Subcutaneous abdominal adipose tissue (tissue), 5 donors: ENCODE data around the gene TUBA3E.
"Not testable (repeated sequence)": the region's sequence is repeated elsewhere in the genome, so short reads cannot be mapped to it uniquely, and the experiment has no call there.

Experiments
- H3K27ac ChIP-seq: one replicate; pipeline ENCODE4 v1.7.0; 2013; ENCODE audit warnings: low read depth, mild to moderate bottlenecking, inconsistent platforms, low read length, moderate library complexity
- H3K27me3 ChIP-seq, 5 donors: one replicate each; pipeline ENCODE4 v1.7.0; 2013; ENCODE audit warnings: low read length in 5 of 5, inconsistent platforms in 1 of 5; ENCODE audit not compliant: control insufficient read depth in 5 of 5, insufficient read depth in 4 of 5
- H3K36me3 ChIP-seq, 5 donors: one replicate each; pipeline ENCODE4 v1.7.0; 2013; ENCODE audit warnings: low read length in 5 of 5; ENCODE audit not compliant: control insufficient read depth in 5 of 5, insufficient read depth in 5 of 5
- H3K4me1 ChIP-seq, 5 donors: one replicate each; pipeline ENCODE4 v1.7.0; 2013; ENCODE audit warnings: low read length in 5 of 5, mild to moderate bottlenecking in 3 of 5, moderate library complexity in 1 of 5; ENCODE audit not compliant: control insufficient read depth in 5 of 5, insufficient read depth in 5 of 5
- H3K4me3 ChIP-seq, 5 donors: one replicate each; pipeline ENCODE4 v1.7.0; 2013; ENCODE audit warnings: low read length in 5 of 5, low read depth in 1 of 5
- H3K9ac ChIP-seq, 5 donors: one replicate each; pipeline ENCODE4 v1.7.0; 2013; ENCODE audit warnings: low read length in 5 of 5, mild to moderate bottlenecking in 4 of 5, moderate library complexity in 3 of 5
- H3K9me3 ChIP-seq, 5 donors: one replicate each; pipeline ENCODE4 v1.7.0; 2013; ENCODE audit warnings: low read length in 5 of 5; ENCODE audit not compliant: control insufficient read depth in 5 of 5
- donor health status: healthy.
- donor health status: healthy.
- donor health status: healthy.
- donor health status: healthy.
- donor health status: healthy.

Gene TUBA3E

DNA sequence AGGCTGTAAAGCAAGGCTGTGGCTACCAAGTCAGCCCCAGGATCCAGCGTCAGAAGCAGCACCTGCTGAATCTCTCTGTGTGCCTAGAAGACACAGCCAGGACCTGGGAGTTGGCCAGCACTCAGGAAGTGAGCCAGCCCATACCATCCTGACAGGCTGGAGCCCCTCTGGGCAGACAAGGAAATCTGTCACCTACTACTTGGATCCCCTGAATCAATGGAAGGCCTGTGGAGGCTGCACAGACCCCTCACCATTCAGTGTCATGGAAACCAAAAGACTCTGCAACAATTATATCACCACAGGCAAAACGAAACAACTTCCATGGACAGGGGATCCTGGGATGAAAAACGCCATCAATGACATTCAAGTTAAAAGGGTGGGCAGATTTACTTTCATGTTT, 31.6 kb downstream of the TUBA3E start:
- not testable (repeated sequence) for H3K9ac ChIP-seq, H3K9me3 ChIP-seq, H3K27me3 ChIP-seq, H3K4me1 ChIP-seq, H3K4me3 ChIP-seq, H3K27ac ChIP-seq
- peaks cover 5 to 79% (median 66%) of the 10 kb centered on the region in 5 donors for H3K36me3 ChIP-seq

DNA sequence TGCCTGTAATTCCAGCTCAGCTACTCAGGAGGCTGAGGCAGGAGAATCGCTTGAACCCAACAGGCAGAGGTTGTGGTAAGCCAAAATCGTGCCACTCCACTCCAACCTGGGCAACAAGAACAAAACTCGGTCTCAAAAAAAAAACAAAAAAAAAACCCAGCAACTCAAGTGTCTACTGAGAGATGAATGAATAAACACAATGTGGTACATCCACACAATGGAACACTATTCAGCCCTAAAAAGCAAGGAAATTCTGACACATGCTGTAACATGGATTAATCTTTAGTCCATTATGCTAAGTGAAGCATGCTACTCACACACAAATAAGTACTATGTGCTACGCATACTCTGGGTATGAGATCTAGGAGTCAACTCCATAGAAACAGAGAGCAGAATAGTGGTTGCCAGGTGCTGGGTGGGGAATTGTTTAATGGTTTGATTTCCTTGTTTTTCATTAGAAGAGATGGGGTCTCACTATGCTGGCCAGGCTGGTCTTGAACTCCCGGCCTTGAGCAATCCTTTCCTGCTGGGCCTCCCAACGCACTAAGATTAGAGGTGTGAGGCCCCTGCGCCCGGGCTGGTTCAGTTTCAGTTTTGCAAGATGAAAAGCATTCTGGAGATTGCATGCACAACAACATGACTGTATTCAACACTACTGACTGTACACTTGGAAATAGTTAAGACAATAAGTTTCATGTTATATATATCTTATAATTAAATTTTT, 32.8 kb downstream of the TUBA3E start:
- H3K36me3 ChIP-seq: peaks cover 5 to 78% (median 65%) of the 10 kb centered on the region in 5 donors
- no peak overlapping the region for H3K4me3 ChIP-seq
- no peak overlapping the region for H3K27ac ChIP-seq
- H3K9me3 ChIP-seq: no peaks in the 10 kb centered on the region
- no peaks in the 10 kb centered on the region for H3K4me1 ChIP-seq
- H3K9ac ChIP-seq: no peak overlapping the region
- no peaks in the 10 kb centered on the region for H3K27me3 ChIP-seq

DNA sequence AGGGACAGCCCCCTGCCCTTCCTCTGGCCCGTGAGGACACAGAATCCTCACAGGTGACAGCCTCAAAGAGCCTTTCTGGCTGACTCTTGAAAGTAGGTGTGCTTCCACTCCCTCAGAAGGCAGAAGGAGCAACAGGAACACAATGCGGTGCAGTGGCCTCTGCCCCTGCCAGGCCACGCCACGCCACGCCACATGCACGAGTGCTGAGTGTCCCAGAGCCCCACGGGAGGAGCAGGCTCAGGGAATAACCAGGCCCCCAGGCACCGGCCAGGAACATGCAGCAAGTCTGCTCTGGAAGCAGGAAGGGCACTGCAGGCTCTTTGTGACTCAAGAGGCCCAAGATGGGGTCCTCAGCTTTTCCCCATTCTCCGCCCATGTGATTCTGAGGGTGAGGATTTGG, 35.3 kb downstream of the TUBA3E start:
- Histone ChIP-seq H3K27me3 (no peaks in the 10 kb centered on the region), H3K36me3 (peaks cover 3 to 83% (median 62%) of the 10 kb centered on the region in 5 donors), H3K4me1 (no peaks in the 10 kb centered on the region), H3K4me3 (no peak overlapping the region), H3K9ac (no peak overlapping the region), H3K9me3 (no peaks in the 10 kb centered on the region), H3K27ac (no peak overlapping the region)

DNA sequence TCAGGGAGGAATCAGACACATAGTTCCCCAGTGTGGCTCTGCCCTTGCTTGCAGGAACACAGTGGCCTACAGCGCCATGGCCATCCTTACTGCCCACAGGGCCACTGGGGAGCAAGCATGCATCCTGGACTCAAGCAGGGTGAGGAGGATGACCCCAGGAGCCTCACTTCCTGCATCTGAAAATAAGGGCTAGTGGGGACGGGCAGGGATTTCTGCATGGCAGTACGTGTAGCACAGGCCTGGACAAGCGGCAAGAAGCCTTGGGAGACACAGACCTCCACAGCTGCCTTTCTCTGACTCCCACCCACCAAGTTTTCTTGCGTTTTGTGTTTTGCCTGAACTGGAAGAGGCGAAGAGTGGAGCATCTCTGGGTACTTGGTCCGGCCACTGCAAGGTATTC, 35.8 kb downstream of the TUBA3E start:
- not testable (repeated sequence) for H3K27ac ChIP-seq

DNA sequence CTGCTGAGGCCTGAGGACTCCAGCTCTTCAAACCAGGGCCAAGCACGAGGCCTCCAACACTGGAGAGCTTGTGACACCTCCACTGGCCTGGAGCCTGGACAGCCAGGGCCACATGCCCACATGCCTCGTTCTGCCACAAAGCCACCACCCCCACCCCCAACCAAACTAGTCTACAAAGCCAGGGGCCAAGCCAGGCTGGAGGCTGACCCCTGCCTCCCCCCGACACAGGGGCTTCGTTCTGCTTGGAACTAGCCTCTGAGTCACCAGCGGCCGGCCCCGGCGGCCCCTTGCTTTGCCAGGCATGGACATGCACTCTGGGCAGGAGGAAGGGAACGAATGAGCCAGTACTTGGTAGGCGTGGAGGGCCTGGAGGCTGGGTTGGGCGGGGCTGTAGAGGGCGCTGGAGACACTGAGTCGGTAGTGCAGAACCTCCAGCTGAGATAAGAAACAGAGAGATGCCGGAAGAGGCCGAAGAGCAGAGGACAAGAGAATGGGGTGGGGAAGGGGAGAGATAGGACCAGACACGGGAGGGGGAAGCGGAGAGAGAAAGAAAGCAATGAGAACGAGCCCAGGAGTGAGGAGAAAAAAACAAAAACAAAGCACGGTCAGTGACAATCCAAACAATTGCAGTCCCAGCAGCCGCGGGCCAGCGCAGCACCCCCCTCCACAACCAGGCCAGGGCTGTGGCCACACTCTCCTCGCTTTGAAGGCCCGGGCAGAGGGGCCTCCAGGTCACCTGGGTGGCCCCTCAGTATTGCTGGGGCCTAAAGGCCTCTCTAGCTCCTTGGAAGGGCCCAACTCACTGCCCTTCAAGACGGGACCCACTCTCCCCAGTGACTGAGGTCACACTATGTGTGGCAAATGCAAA, 37.2 kb downstream of the TUBA3E start:
- not testable (repeated sequence) for H3K4me3 ChIP-seq, H3K9ac ChIP-seq, H3K27me3 ChIP-seq, H3K9me3 ChIP-seq, H3K4me1 ChIP-seq, H3K27ac ChIP-seq
- H3K36me3 ChIP-seq: peaks cover 3 to 69% (median 48%) of the 10 kb centered on the region in 5 donors

More for the DNA sequence above, 35.8 kb downstream of the TUBA3E start:
- H3K36me3 ChIP-seq: peaks cover 3 to 78% (median 58%) of the 10 kb centered on the region in 5 donors
- H3K9ac ChIP-seq, H3K4me3 ChIP-seq, H3K27me3 ChIP-seq, H3K9me3 ChIP-seq, H3K4me1 ChIP-seq: not testable (repeated sequence)

DNA sequence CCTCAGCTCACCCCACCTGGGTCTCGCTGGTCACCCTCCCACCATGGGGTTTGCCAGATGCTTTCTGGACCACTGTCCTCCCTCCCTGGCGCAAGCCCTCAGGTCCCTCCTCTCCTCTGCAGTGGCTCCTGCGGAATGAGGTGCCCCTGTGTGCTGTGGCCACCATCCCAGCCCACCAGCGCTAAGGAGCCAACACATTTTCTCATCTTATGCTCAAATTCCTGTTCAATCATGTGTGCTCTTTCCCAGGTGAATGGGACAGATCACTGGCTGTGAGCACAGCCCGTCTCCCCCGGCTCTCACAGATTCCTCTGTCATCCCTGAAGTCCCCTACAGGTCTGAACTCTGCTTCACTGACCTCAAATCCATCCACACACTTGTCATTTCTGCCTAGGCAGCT, 38.1 kb downstream of the TUBA3E start:
- H3K36me3 ChIP-seq: peaks cover 0 to 66% (median 45%) of the 10 kb centered on the region in 5 donors
- H3K27ac ChIP-seq: no peak overlapping the region
- no peak overlapping the region for H3K9ac ChIP-seq

DNA sequence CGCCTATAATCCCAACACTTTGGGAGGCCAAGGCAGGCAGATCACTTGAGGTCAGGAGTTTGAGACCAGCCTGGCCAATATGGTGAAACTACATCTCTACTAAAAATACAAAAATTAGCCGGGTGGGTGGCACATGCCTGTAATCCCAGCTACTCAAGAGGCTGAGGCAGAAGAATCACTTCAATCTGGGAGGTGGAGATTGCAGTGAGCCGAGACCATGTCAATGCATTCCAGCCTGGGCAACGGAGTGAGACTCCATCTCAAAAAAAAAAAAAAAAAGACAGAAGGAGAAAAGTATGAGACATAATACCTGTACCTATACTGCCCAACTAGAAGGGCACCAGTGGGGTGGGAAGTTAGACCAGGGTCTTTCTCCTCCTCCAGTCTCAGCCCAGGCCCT, 38.9 kb downstream of the TUBA3E start:
- H3K4me1 ChIP-seq, H3K27ac ChIP-seq, H3K9me3 ChIP-seq, H3K9ac ChIP-seq, H3K27me3 ChIP-seq, H3K4me3 ChIP-seq: not testable (repeated sequence)
- peaks cover 0 to 70% (median 46%) of the 10 kb centered on the region in 5 donors for H3K36me3 ChIP-seq

More for the DNA sequence above, 38.1 kb downstream of the TUBA3E start:
- no peaks in the 10 kb centered on the region for H3K4me1 ChIP-seq
- no peaks in the 10 kb centered on the region for H3K27me3 ChIP-seq
- H3K9me3 ChIP-seq: no peaks in the 10 kb centered on the region
- no peak overlapping the region for H3K4me3 ChIP-seq

DNA sequence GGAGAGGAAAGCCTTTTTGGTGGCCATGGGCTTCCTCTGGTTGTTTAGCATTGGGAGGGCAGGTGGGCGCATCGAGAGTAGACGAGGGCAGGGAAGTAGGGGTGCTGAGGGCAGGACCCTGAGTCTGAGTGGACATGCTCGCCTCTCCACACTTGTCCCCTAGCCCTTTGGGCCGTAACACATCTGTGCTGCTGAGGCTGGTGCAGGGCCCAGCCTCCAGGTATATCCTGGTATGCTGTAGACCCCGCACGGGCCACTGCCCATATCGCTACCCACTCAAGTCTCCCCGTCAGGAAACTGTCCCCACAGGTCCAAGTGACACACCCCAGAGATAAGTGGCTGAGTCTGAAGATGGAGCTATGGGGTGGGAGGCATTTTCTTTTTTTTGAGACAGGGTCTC, 39.6 kb downstream of the TUBA3E start:
- H3K9me3 ChIP-seq: no peaks in the 10 kb centered on the region

DNA sequence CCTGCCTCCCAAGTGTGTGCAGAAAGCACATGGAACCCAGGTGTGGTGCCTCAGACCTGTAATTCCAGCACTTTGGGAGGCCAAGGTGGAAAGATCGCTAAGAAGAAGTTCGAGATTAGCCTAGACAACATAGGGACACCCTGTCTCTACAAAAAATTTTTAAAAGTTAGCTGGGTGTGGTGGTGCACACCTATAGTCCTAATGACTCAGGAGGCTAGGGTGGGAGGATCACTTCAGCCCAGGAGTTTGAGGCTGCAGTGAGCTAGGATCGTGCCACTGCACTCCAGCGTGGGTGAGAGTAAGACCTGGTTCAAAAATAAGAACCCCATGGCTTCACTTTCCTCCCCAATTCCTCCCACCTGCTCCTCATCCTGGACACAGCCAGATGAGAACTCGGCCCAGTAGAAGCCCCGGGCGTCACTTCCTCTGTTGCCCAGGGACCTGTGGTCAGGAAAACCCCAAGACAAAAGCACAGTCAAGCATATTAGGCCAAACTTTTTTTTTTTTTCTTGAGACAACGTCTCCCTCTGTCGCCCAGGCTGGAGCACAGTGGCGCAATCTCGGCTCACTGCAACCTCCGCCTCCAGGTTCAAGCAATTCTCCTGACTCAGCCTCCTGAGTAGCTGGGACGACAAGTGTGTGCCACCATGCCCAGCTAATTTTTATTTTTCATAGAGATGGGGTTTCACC, 40.3 kb downstream of the TUBA3E start:
- not testable (repeated sequence) for H3K27me3 ChIP-seq, H3K4me3 ChIP-seq, H3K9me3 ChIP-seq, H3K9ac ChIP-seq, H3K27ac ChIP-seq, H3K4me1 ChIP-seq
- peaks cover 0 to 70% (median 46%) of the 10 kb centered on the region in 5 donors for H3K36me3 ChIP-seq

More for the DNA sequence above, 39.6 kb downstream of the TUBA3E start:
- Histone ChIP-seq H3K27ac (no peak overlapping the region), H3K36me3 (peaks cover 0 to 70% (median 46%) of the 10 kb centered on the region in 5 donors), H3K27me3 (no peaks in the 10 kb centered on the region), H3K4me1 (no peaks in the 10 kb centered on the region), H3K4me3 (no peak overlapping the region), H3K9ac (no peak overlapping the region)

DNA sequence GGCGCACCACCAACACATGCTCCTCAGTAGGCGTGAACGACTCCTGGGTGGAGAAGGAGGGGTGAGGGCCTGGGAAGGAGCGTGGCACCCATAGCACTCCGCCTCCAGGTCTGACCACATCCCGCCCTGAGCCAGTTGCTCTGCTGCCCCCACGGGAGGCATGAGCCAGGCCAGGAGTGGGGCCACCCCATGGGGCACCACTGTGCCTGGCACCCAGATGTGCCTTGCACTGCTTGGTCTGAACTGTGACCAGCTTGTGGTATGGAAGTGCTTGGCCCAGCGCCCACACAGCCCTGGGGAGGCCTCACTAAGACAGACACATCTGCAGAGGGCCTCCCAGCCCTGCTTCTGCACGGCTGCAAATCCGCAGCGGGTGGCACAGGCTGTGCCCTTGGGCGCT, 40.9 kb downstream of the TUBA3E start:
- H3K9me3 ChIP-seq, H3K27ac ChIP-seq, H3K4me1 ChIP-seq, H3K27me3 ChIP-seq, H3K9ac ChIP-seq, H3K4me3 ChIP-seq: not testable (repeated sequence)
- H3K36me3 ChIP-seq: peaks cover 0 to 70% (median 46%) of the 10 kb centered on the region in 5 donors
